Measurements from ENCODE around the gene ASIC5. TPM values are rescaled to one million over a fixed set of nuclear protein-coding genes. Genes with fewer than 3 reads are reported as not detected.
A peak's percentile ranks its signal among the peaks of the same experiment; 100 is the strongest.

The ASIC5 gene
- total RNA-seq, 1 experiment from 2014 or later, result not detected

DNA sequence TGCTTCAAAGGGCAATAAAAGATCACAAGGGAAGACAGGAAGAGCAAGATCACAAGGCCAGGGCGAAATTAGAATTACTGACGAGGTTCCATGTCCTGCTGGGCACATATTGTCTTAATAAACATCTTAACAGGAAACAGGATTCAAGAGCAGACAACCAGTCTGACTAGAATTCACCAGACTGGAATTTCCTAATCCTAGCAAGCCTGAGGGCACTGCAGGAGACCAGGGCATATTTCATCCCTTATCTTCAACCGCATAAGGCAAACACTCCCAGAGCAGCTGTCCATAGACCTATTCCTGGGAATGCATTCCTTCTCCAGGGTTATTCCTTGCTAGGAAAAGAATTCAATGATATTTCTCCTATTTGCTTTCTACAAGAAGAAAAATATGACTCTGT is 25.0 kb upstream of the ASIC5 start:
- DNase-seq, result peak; percentile 7 to 33
- peaks cover 38% of the 10 kb centered on the region for H3K9me3 Mint-ChIP-seq (ENCODE audit: unreplicated experiment)
- no peaks in the 10 kb centered on the region for H3K27me3 ChIP-seq (replicated peaks; ENCODE audit: control insufficient read depth, insufficient read depth, low read length)
- CTCF ChIA-PET, result no interaction called here
- H3K4me1 Mint-ChIP-seq (ENCODE audit: low read depth, unreplicated experiment), result no peaks in the 10 kb centered on the region
- no peak overlapping the region for H3K27ac Mint-ChIP-seq (ENCODE audit: unreplicated experiment)
- H3K4me1 ChIP-seq, result no peaks in the 10 kb centered on the region
- no peak overlapping the region for H3K4me3 Mint-ChIP-seq (ENCODE audit: unreplicated experiment)
- TF ChIP-seq CTCF (IDR thresholded peaks at IDR 0.05; ENCODE audit: insufficient read depth in 1 of 2, low read depth in 1 of 2, low read length in 1 of 2, severe bottlenecking in 1 of 2, unreplicated experiment in 1 of 2), result no peak
- POLR2A ChIA-PET, result no interaction called here
- no TSS peak for BruUV-seq (replicated peaks)
- H3K9me3 ChIP-seq, result no peaks in the 10 kb centered on the region; the same call in 1 of the 2 replicates
- no peak overlapping the region for H3K4me3 ChIP-seq (ENCODE audit: low read depth, low read length)
- H3K36me3 ChIP-seq (ENCODE audit: control insufficient read depth, insufficient read depth, low read length), result no peaks in the 10 kb centered on the region
- intact Hi-C loops (cut with micrococcal nuclease; ENCODE audit: unreplicated experiment), result no loop called here
- no peaks in the 10 kb centered on the region for H3K27me3 Mint-ChIP-seq (ENCODE audit: insufficient read depth, unreplicated experiment)
- H3K36me3 Mint-ChIP-seq (ENCODE audit: insufficient read depth, unreplicated experiment), result no peaks in the 10 kb centered on the region

GRCh38 chr4:155889946-155890345 is 23.9 kb upstream of the ASIC5 start:
- Mint-ChIP-seq H3K9me3 (ENCODE audit: unreplicated experiment) (peaks cover 38% of the 10 kb centered on the region), H3K27ac (ENCODE audit: unreplicated experiment) (no peak overlapping the region), H3K36me3 (ENCODE audit: insufficient read depth, unreplicated experiment) (no peaks in the 10 kb centered on the region), H3K4me3 (ENCODE audit: unreplicated experiment) (no peak overlapping the region), H3K27me3 (ENCODE audit: insufficient read depth, unreplicated experiment) (no peaks in the 10 kb centered on the region), H3K4me1 (ENCODE audit: low read depth, unreplicated experiment) (no peaks in the 10 kb centered on the region)
- POLR2A ChIA-PET, result no interaction called here
- Histone ChIP-seq H3K36me3 (ENCODE audit: control insufficient read depth, insufficient read depth, low read length) (no peaks in the 10 kb centered on the region), H3K4me3 (ENCODE audit: low read depth, low read length) (no peak overlapping the region), H3K9me3 (no peaks in the 10 kb centered on the region; the same call in 1 of the 2 replicates), H3K27me3 (replicated peaks; ENCODE audit: control insufficient read depth, insufficient read depth, low read length) (no peaks in the 10 kb centered on the region), H3K4me1 (no peaks in the 10 kb centered on the region)
- DNase-seq, result no peak
- BruUV-seq (replicated peaks), result no TSS peak
- TF ChIP-seq CTCF (IDR thresholded peaks at IDR 0.05; ENCODE audit: insufficient read depth in 1 of 2, low read depth in 1 of 2, low read length in 1 of 2, severe bottlenecking in 1 of 2, unreplicated experiment in 1 of 2), result no peak
- intact Hi-C loops (cut with micrococcal nuclease; ENCODE audit: unreplicated experiment), result no loop called here
- CTCF ChIA-PET, result interaction anchor here (0.6 kb wide), 1 partner anchor 13 kb away, joined by 3 read pairs; no protein-coding TSS in a partner anchor

DNA sequence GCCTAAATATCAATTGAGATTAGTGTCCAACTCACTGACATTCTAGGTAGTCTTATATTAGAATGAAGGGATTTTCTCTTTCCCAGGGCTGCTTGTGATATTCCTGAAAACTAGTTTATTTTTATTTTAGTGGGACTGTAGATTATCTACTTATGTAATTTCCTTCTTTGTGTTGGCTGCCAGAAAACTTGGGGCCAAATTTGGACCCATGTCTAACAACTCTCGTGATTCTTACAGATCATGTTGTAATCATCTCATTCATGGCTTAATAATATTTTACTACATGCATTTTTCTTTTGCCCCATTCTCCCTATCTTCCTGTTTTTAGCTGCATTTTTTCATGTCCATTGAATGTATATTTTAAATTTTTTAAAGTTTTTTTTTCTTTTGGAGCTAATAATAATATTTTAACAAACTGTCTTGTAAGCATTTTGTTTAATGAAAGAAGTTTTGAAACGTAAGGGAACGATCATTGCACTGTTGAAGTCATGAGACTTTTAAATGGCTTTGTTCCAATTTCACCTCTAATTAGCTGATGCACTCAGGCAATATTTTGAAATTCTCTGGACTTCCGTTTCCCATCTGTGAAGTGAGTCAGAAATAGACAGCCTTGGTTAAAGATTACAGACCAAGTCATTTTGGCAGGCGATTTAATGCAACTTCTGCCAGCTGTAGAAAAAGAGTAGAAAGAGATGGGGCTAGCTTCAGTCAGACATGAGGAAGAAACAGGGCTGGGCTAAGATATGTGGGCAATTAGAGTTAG is 23.1 kb upstream of the ASIC5 start:
- CTCF ChIA-PET, result interaction anchor here (0.6 kb wide), 1 partner anchor 14 kb away, joined by 3 read pairs; no protein-coding TSS in a partner anchor
- no peaks in the 10 kb centered on the region; the same call in 1 of the 2 replicates for H3K9me3 ChIP-seq
- Mint-ChIP-seq H3K9me3 (ENCODE audit: unreplicated experiment) (peaks cover 35% of the 10 kb centered on the region), H3K4me1 (ENCODE audit: low read depth, unreplicated experiment) (no peaks in the 10 kb centered on the region), H3K36me3 (ENCODE audit: insufficient read depth, unreplicated experiment) (no peaks in the 10 kb centered on the region), H3K27me3 (ENCODE audit: insufficient read depth, unreplicated experiment) (no peaks in the 10 kb centered on the region), H3K27ac (ENCODE audit: unreplicated experiment) (no peak overlapping the region), H3K4me3 (ENCODE audit: unreplicated experiment) (no peak overlapping the region)
- POLR2A ChIA-PET, result no interaction called here
- no peak for TF ChIP-seq CTCF (IDR thresholded peaks at IDR 0.05; ENCODE audit: insufficient read depth in 1 of 2, low read depth in 1 of 2, low read length in 1 of 2, severe bottlenecking in 1 of 2, unreplicated experiment in 1 of 2)
- no TSS peak for BruUV-seq (replicated peaks)
- no peaks in the 10 kb centered on the region for H3K27me3 ChIP-seq (replicated peaks; ENCODE audit: control insufficient read depth, insufficient read depth, low read length)
- H3K4me3 ChIP-seq (ENCODE audit: low read depth, low read length), result no peak overlapping the region
- no peak for DNase-seq
- no peaks in the 10 kb centered on the region for H3K36me3 ChIP-seq (ENCODE audit: control insufficient read depth, insufficient read depth, low read length)
- H3K4me1 ChIP-seq, result no peaks in the 10 kb centered on the region
- intact Hi-C loops (cut with micrococcal nuclease; ENCODE audit: unreplicated experiment), result no loop called here

Data from Caco-2 (cell line).